ENCODE measurements around the gene PDE4D. TPM values are rescaled to one million over a fixed set of nuclear protein-coding genes. Genes with fewer than 3 reads are reported as not detected.

The PDE4D gene
- total RNA-seq, 2 experiments from 2014 or later, result 68.5 to 69.8 TPM

DNA sequence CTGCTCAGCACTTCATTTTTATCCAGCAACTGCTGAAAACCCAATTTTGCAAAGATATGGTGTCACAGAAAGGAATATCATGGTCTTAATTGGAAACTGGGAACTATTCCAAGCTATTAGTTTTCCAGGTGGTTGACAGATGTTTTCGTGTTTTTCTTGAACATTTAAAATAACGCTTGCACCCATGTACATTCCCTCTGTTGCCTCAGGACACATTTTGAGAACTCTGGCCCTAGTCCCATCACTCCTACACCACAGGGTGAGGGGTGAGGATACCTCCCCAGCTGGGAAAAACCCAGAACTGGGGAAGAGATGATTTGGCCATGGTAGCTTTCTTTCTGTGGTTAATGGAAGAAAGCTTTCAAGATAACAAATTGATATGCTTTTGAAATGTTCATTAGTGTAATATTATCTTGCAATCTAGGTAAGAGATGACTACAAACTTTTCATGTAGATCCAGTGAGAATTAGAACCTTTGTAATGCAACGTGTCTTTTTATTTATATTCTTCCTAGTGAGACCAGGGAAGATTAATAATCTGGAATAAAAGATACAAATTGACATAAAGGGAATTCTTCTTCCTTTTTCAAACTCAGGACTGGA is 683.7 kb downstream of the PDE4D start:
- ATAC-seq (no peak), DNase-seq (no peak)
- ChIA-PET CTCF (interaction anchor here (0.6 to 4.0 kb wide), 7 partner anchors 21 to 218 kb away, joined by 3 to 22 read pairs (median 4); no protein-coding TSS in a partner anchor), POLR2A (interaction anchor here (0.6 kb wide), 1 partner anchor 410 kb away, joined by 3 read pairs; no protein-coding TSS in a partner anchor)
- H3K4me1 Mint-ChIP-seq, result peaks cover 8% of the 10 kb centered on the region
- H3K4me3 Mint-ChIP-seq, result no peak overlapping the region
- no peaks in the 10 kb centered on the region for H3K36me3 Mint-ChIP-seq (ENCODE audit: low read depth)
- H3K27me3 Mint-ChIP-seq, result peaks cover 14% of the 10 kb centered on the region
- H3K27ac Mint-ChIP-seq, result no peak overlapping the region
- no peaks in the 10 kb centered on the region for H3K9me3 Mint-ChIP-seq (ENCODE audit: low read depth)
- intact Hi-C loops (cut with DNase I, micrococcal nuclease), result no loop called here

DNA sequence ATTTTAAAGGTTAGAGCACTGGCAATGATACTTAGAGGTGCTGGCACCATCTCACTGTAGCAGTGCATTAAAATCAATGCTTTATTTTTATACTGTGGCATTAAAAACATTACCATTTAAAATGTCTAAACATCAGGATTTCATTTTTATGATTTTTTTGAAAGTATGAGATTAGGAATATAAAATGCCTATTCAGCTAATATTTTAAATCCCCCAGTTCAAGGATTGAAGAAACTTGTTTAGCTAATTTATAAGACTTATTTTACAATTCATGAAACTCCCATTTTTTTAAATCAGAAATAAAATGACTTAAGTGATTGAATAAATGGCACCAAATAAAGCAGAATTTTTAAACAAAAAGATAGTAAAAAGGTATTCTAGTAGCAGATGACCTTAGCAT is 685.1 kb downstream of the PDE4D start:
- intact Hi-C loops (cut with DNase I, micrococcal nuclease), result no loop called here
- POLR2A ChIA-PET, result no interaction called here
- Mint-ChIP-seq H3K9me3 (ENCODE audit: low read depth) (no peaks in the 10 kb centered on the region), H3K4me3 (no peak overlapping the region), H3K36me3 (ENCODE audit: low read depth) (no peaks in the 10 kb centered on the region), H3K4me1 (peaks cover 8% of the 10 kb centered on the region), H3K27me3 (peaks cover 7% of the 10 kb centered on the region), H3K27ac (no peak overlapping the region)
- CTCF ChIA-PET, result interaction anchor here (0.6 to 2.3 kb wide), 8 partner anchors 9 to 181 kb away, joined by 3 to 6 read pairs (median 3); no protein-coding TSS in a partner anchor
- no peak for ATAC-seq
- no peak for DNase-seq

DNA sequence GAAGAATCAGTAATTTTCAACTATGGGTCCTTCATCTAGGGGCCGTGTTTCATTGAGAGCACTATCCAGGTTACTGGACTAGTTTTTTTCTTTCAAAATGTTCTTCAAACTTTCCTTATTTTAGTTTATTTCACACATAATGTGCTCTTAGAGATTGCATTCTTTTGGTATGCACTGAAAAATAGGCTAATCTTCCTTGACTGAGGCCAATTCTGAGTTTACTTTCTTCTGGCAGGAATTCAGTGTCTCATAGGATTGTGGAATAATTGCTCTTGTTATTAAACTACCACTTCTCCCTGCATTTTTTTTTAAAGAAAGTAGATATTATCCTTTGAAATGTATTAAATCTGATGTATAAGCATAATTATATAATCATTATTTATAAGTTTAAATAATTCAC is 686.1 kb downstream of the PDE4D start:
- no peaks in the 10 kb centered on the region for H3K9me3 Mint-ChIP-seq (ENCODE audit: low read depth)
- H3K27me3 Mint-ChIP-seq, result peaks cover 3% of the 10 kb centered on the region
- H3K36me3 Mint-ChIP-seq (ENCODE audit: low read depth), result no peaks in the 10 kb centered on the region
- no peak for DNase-seq
- no peak overlapping the region for H3K27ac Mint-ChIP-seq
- CTCF ChIA-PET, result interaction anchor here (1.8 kb wide), 1 partner anchor 8 kb away, joined by 4 read pairs; no protein-coding TSS in a partner anchor
- no peak overlapping the region for H3K4me3 Mint-ChIP-seq
- POLR2A ChIA-PET, result no interaction called here
- H3K4me1 Mint-ChIP-seq, result peaks cover 8% of the 10 kb centered on the region
- intact Hi-C loops (cut with DNase I, micrococcal nuclease), result no loop called here
- no peak for ATAC-seq

DNA sequence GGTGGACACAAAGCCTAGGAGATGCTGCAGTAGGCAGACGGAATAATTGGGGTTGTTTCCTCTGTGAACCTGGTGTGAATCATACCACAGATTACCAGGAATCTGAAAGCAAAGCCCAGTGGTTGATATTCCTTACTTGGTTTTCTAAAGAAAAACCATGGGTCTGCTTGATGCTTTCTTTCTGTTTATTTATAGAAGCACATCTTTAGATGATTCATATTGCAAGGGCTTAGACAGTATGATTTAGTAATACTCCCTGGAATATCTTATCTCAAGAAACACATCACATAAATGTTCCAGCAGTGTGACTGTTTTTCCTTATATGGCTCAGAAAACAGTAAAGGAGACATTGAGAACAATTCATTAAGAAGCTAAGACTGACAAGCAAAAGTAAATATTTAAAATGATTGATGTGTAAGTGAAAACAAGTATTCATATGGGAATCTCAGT is 687.4 kb downstream of the PDE4D start:
- Mint-ChIP-seq H3K9me3 (ENCODE audit: low read depth) (no peaks in the 10 kb centered on the region), H3K4me3 (no peak overlapping the region), H3K27me3 (peaks cover 3% of the 10 kb centered on the region), H3K27ac (no peak overlapping the region), H3K36me3 (ENCODE audit: low read depth) (no peaks in the 10 kb centered on the region), H3K4me1 (peaks cover 8% of the 10 kb centered on the region)
- CTCF ChIA-PET, result interaction anchor here (0.6 to 1.8 kb wide), 3 partner anchors 9 to 162 kb away, joined by 3 to 4 read pairs (median 4); no protein-coding TSS in a partner anchor
- ATAC-seq (no peak), DNase-seq (no peak)
- intact Hi-C loops (cut with DNase I, micrococcal nuclease), result no loop called here
- POLR2A ChIA-PET, result no interaction called here

DNA sequence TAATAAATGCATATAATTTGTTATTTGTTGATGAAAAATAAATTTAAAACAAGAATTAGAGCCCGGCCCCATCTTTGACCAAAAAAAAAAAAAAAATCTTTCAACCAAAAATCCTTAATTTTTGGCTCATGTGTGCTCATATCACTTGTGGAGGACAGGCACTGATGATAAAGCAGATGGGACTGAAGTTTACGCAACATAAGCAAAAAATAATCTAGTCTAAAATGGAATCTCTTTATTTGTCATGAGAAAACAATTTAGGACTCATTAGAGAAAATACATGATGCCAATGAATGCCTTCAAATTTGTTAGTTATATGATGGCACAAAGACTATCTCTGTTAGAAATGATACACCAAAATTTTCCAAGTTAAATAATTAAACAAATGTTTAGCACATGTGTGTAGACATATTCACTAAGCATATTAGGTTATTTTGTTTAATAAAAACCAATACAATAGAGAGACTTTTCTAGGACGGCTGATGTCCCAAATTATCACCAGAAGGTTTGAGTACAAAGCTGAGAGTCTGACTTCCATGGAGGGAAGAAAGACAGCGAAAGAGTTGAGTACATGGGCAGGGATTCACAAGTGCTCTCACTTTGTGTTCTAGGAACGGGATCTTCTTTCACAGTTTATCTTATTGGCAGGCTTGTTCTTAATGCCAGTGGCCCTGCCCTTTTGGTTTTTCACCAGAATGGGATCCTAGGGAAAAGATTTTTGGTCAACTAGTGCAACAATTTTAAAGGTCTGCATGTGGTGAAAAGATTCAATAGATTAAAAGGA is 689.2 kb downstream of the PDE4D start:
- intact Hi-C loops (cut with DNase I, micrococcal nuclease), result no loop called here
- CTCF ChIA-PET, result no interaction called here

DNA sequence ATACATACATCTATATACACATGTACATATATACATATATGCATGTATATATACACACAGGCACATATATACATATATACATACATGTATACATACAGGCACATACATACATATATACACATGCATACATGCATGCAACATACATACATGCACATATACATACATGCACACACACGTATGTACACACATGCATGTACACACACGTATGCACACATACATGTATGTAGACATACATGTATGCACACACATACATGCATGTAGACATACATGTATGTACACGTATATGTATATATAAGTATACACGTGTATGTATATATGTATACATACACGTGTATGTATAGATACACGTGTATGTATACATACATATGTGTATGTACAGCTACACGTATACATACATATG is 693.7 kb downstream of the PDE4D start:
- ChIA-PET CTCF (no interaction called here), POLR2A (no interaction called here)
- no peak for DNase-seq
- intact Hi-C loops (cut with DNase I, micrococcal nuclease), result no loop called here
- Mint-ChIP-seq H3K4me1 (peaks cover 6% of the 10 kb centered on the region), H3K4me3 (no peak overlapping the region), H3K27me3 (peaks cover 3% of the 10 kb centered on the region), H3K27ac (no peak overlapping the region), H3K36me3 (ENCODE audit: low read depth) (no peaks in the 10 kb centered on the region), H3K9me3 (ENCODE audit: low read depth) (no peaks in the 10 kb centered on the region)
- ATAC-seq, result no peak

More for the DNA sequence above, 689.2 kb downstream of the PDE4D start:
- Mint-ChIP-seq H3K27me3 (peaks cover 3% of the 10 kb centered on the region), H3K9me3 (ENCODE audit: low read depth) (no peaks in the 10 kb centered on the region), H3K4me3 (no peak overlapping the region), H3K36me3 (ENCODE audit: low read depth) (no peaks in the 10 kb centered on the region), H3K4me1 (peaks cover 8% of the 10 kb centered on the region), H3K27ac (no peak overlapping the region)
- POLR2A ChIA-PET, result no interaction called here
- ATAC-seq (no peak), DNase-seq (no peak)

DNA sequence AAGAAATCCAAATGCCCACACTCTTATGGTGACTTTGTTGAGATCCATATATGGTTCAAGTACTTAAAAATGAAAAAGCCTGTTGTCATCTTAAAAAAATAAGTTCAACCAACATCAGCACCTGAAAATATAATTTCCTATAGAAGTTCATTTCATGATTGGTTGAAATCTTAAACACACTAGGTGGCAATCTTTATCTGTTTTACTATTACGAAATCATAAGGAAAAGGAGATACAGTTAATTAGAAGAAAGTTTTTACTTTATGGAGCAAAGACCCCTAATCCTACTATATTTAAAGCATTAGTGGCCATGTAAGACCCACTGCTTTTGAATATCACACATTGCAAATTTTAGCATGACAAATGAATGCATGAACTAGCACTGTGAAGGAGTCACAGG is 694.7 kb downstream of the PDE4D start:
- intact Hi-C loops (cut with DNase I, micrococcal nuclease), result no loop called here
- Mint-ChIP-seq H3K4me1 (peaks cover 6% of the 10 kb centered on the region), H3K27me3 (peaks cover 5% of the 10 kb centered on the region), H3K4me3 (no peak overlapping the region), H3K36me3 (ENCODE audit: low read depth) (no peaks in the 10 kb centered on the region), H3K27ac (no peak overlapping the region), H3K9me3 (ENCODE audit: low read depth) (no peaks in the 10 kb centered on the region)
- ChIA-PET POLR2A (no interaction called here), CTCF (no interaction called here)
- ATAC-seq, result peak; percentile 44
- no peak for DNase-seq

DNA sequence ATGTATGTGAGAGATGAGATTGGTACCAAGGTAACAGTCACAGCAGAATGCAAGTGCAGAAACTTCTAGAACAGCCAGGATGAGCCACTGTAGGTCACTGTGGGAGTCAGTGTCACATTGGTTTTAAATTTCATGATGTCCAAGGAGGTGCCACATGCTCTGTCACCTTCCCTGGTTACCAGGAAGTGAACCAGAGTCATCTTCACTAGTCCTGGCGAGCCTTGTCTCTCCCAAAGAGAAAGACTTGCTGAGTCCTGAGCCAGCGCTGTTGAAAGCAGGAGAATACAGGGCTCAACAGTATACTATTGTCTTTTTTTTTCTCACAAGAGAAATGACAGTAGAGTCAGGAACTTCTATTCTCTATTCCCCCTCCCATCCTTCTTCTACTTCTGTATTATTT is 695.2 kb downstream of the PDE4D start:
- CTCF ChIA-PET, result interaction anchor here (0.6 to 1.3 kb wide), 3 partner anchors 10 to 182 kb away, joined by 3 to 5 read pairs (median 4); no protein-coding TSS in a partner anchor
- DNase-seq (no peak), ATAC-seq (peak; percentile 33)
- Mint-ChIP-seq H3K4me3 (no peak overlapping the region), H3K27ac (no peak overlapping the region), H3K27me3 (peaks cover 2% of the 10 kb centered on the region), H3K36me3 (ENCODE audit: low read depth) (no peaks in the 10 kb centered on the region), H3K9me3 (ENCODE audit: low read depth) (no peaks in the 10 kb centered on the region), H3K4me1 (peaks cover 6% of the 10 kb centered on the region)
- POLR2A ChIA-PET, result no interaction called here
- intact Hi-C loops (cut with DNase I, micrococcal nuclease), result no loop called here

DNA sequence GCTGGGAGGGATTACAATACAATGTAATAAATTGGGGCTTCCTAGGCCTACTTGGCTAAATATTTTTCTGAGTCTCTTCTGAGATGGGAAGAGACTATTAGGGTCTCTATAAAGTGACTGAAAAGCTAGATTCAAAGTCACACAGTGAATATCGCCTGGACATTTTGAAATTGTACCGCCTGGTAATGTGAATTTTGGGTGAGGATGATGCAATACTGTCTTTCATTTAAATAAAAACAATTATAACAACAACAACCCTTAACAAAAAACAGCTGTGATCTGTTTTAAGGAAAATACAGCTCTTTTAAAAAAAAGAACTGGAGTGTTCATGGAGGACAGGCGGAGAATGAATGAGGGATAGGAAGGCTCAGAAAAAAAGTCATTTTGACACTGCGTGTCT is 695.6 kb downstream of the PDE4D start:
- ChIA-PET CTCF (interaction anchor here (0.6 to 1.3 kb wide), 3 partner anchors 9 to 183 kb away, joined by 3 to 5 read pairs (median 4); no protein-coding TSS in a partner anchor), POLR2A (interaction anchor here (0.5 kb wide), 1 partner anchor 16 kb away, joined by 3 read pairs; no protein-coding TSS in a partner anchor)
- Mint-ChIP-seq H3K4me1 (peaks cover 6% of the 10 kb centered on the region), H3K27ac (no peak overlapping the region), H3K27me3 (peaks cover 2% of the 10 kb centered on the region), H3K36me3 (ENCODE audit: low read depth) (no peaks in the 10 kb centered on the region), H3K4me3 (no peak overlapping the region), H3K9me3 (ENCODE audit: low read depth) (no peaks in the 10 kb centered on the region)
- DNase-seq (no peak), ATAC-seq (no peak)
- intact Hi-C loops (cut with DNase I, micrococcal nuclease), result no loop called here

DNA sequence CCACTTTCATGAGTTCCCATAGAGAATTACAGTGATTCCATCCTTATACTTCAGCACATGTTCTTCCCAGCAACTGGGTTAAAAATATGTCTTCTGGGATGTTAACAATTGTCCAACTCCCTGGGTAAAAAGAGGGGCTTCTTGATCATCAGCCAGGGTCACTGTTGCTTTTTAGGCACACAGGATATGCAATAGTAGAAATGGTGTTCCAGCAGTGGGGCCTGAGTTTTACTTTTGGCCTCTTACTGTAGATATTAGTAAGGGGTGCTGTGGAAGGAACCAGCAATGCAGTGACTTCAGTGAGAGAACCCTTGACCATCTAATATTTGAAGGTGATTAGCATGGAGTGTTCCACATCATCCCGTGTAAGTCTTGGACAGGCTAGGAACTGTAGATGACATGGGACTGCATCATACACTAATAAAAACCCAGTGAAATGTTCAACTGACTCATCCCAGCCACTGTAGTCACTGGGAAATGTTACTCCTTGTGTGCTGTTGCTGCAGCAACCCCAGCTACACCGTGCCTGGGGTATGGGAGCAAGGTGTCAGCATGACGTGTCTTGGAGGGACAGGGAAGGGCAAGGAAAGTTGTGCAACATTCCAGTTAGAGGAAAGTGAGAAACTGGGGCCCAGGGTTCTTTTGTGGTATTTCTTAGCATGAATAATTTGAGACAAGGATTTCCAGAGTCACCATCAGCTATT is 699.8 kb downstream of the PDE4D start:
- intact Hi-C loops (cut with DNase I, micrococcal nuclease), result no loop called here
- Mint-ChIP-seq H3K27ac (no peak overlapping the region), H3K36me3 (ENCODE audit: low read depth) (no peaks in the 10 kb centered on the region), H3K4me1 (peaks cover 6% of the 10 kb centered on the region), H3K27me3 (peaks cover 6% of the 10 kb centered on the region), H3K9me3 (ENCODE audit: low read depth) (no peaks in the 10 kb centered on the region), H3K4me3 (no peak overlapping the region)
- CTCF ChIA-PET, result interaction anchor here (0.8 to 4.5 kb wide), 6 partner anchors 14 to 187 kb away, joined by 3 to 37 read pairs (median 4); no protein-coding TSS in a partner anchor
- DNase-seq (no peak), ATAC-seq (no peak)
- POLR2A ChIA-PET, result no interaction called here

DNA sequence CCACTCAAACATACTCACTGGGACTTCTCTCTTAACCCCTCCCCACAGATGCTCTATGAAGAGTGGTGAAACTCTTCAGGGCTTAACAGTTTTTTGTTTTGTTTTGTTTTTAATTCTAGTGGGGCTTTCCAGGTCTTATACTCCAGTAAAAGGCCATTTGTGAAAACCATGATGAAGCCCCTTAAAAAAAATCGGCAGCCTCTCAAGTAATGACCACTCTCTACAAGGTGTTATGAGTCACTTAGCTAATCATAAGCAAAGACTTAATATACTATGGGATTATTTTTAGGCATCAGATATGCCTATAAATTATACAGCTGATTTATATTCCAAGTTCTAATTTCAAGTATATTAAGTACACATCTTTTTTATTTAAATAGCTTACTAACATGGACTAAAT is 702.8 kb downstream of the PDE4D start:
- Mint-ChIP-seq H3K36me3 (ENCODE audit: low read depth) (no peaks in the 10 kb centered on the region), H3K4me1 (peaks cover 5% of the 10 kb centered on the region), H3K9me3 (ENCODE audit: low read depth) (no peaks in the 10 kb centered on the region), H3K27ac (no peak overlapping the region), H3K4me3 (no peak overlapping the region), H3K27me3 (peaks cover 14% of the 10 kb centered on the region)
- POLR2A ChIA-PET, result no interaction called here
- CTCF ChIA-PET, result interaction anchor here (0.7 to 7.7 kb wide), 12 partner anchors 16 to 610 kb away, joined by 3 to 132 read pairs (median 6); no protein-coding TSS in a partner anchor
- ATAC-seq, result no peak
- intact Hi-C loops (cut with DNase I, micrococcal nuclease), result no loop called here
- no peak for DNase-seq

Measured in activated CD4-positive, alpha-beta T cell treated with anti-CD3 and anti-CD28 coated beads for 36 hours (primary cell).